Aorta (tissue), 5 donors: ENCODE results near the gene ERN1. TPM values are rescaled to one million over a fixed set of nuclear protein-coding genes. Genes with fewer than 3 reads are reported as not detected.
"Not testable (repeated sequence)": the region's sequence is repeated elsewhere in the genome, so short reads cannot be mapped to it uniquely, and the experiment has no call there.

Experiments
- ATAC-seq: fragments of 200-7000 bp; cut with Tn5 transposase; one replicate; pipeline ENCODE4 v1.9.1; 2022; ENCODE audit warnings: moderate library complexity; ENCODE audit not compliant: low FRiP score
- DNase-seq, 2 donors: peaks; one replicate each; pipeline ENCODE4 v3.0.0-alpha.2; 2020
- H3K27ac ChIP-seq, 2 donors: one replicate each; pipeline ENCODE4 v1.5.1; 2013; ENCODE audit warnings: low read length in 2 of 2, mild to moderate bottlenecking in 2 of 2, moderate library complexity in 2 of 2, control low read depth in 1 of 2, inconsistent platforms in 1 of 2, low read depth in 1 of 2
- H3K27me3 ChIP-seq, 2 donors: one replicate each; pipeline ENCODE4 v1.6.1; 2013; ENCODE audit warnings: control low read depth in 1 of 2, low read length in 1 of 2, mild to moderate bottlenecking in 1 of 2, moderate library complexity in 1 of 2; ENCODE audit not compliant: insufficient read depth in 2 of 2, control insufficient read depth in 1 of 2
- H3K36me3 ChIP-seq, 2 donors: one replicate each; pipeline ENCODE4 v1.6.1; 2013; ENCODE audit warnings: control low read depth in 1 of 2, low read length in 1 of 2, mild to moderate bottlenecking in 1 of 2; ENCODE audit not compliant: insufficient read depth in 2 of 2, control insufficient read depth in 1 of 2
- H3K4me1 ChIP-seq, 2 donors: one replicate each; pipeline ENCODE4 v1.6.1; 2013; ENCODE audit warnings: low read length in 2 of 2, control low read depth in 1 of 2, mild to moderate bottlenecking in 1 of 2, moderate library complexity in 1 of 2; ENCODE audit not compliant: insufficient read depth in 2 of 2, control insufficient read depth in 1 of 2
- H3K4me3 ChIP-seq, 2 donors: one replicate each; pipeline ENCODE4 v1.5.1; 2013; ENCODE audit warnings: low read length in 2 of 2, control low read depth in 1 of 2, mild to moderate bottlenecking in 1 of 2
- H3K9me3 ChIP-seq: one replicate; pipeline ENCODE4 v1.6.1; 2013; ENCODE audit warnings: mild to moderate bottlenecking, low read length; ENCODE audit not compliant: control insufficient read depth
- WGBS, 2 donors: extraction: QIAGEN DNeasy Blood & Tissue Kit; methylation state at CpG; one replicate each; pipeline ENCODE4 v1.1.7; 2013; 5-methylcytosine and 5-hydroxymethylcytosine counted together
- intact Hi-C, 2 donors: fragments of 100-400 bp; cut with DNase I; formaldehyde crosslinking; loops; one replicate each; pipeline versions ENCODE4 v1.14.2 to v1.15.0; 2022
- polyA plus RNA-seq, 2 donors: library from polyadenylated mRNA; stranded (reverse); fragments of 200-250 nt; gene quantifications; one replicate each; pipeline ENCODE4 v1.2.3, GENCODE V29; 2013
- total RNA-seq, 2 donors: library from RNA; stranded (reverse); fragmentation: NEBNext Ultra II Directional; extraction: Animal tissue kit (Norgen Biotek cat#: 25700); gene quantifications; one replicate each; pipeline ENCODE4 v1.2.1, GENCODE V29; 2021
- donor health status: healthy with polysubstance abuse.
- donor health status: Bipolar disorder and iron deficiency.
- donor health status: DM: no; HTN: no; CAD: no.
- donor health status: DM: no; HTN: no; CAD: no.
- donor health status: DM: yes; HTN: yes; CAD: no.

ERN1 gene
- total and polyA plus RNA-seq, 4 donors, result 1.0 to 31.0 (median 11.5) TPM

DNA sequence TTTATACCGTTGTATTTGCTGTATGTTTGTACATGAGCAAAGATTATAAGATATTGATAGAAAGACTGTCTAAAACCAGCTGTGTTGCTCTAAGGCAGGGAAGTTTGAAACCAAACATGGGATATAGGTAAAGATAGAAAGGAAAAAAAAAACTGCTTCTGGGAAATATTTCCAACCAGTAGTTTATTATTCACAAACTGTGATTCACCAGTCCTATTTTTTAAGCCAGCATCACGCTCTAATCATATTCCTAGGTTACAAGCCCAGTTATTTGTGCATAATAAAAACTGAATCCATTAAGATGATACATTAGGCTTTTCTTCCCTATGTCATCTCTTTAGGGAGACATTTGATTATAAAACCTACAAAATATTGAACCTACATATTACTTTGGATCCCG is 4.0 kb downstream of the ERN1 start:
- no peaks in the 10 kb centered on the region for H3K4me1 ChIP-seq
- ATAC-seq, result no peak
- no peaks in the 10 kb centered on the region for H3K9me3 ChIP-seq
- intact Hi-C loops, result no loop called here
- WGBS, 2 donors, result 84 to 88% methylated on average over 3 of the region's 3 CpGs
- peaks cover 0 to 1% of the 10 kb centered on the region in 2 donors for H3K27me3 ChIP-seq
- H3K27ac ChIP-seq, result no peak overlapping the region
- DNase-seq, result no peak
- H3K4me3 ChIP-seq, result no peak overlapping the region
- no peaks in the 10 kb centered on the region for H3K36me3 ChIP-seq

DNA sequence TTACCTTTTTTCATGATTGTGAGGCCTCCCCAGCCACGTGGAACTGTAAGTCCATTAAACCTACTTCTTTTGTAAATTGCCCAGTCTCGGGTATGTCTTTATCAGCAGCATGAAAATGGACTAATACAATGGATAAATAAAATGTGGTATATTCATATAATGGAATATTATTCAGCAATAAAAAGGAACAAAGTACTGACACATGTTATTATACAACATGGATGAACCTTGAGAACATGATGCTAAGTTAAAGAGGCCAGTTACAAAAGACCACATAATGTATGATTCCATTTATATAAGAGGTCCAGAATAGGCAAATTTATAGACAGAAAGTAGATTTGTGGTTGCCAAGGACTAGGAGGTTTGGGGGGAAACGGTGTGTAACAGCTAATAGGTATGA is 5.3 kb downstream of the ERN1 start:
- 87 to 95% methylated on average over 3 of the region's 3 CpGs for WGBS, 2 donors
- intact Hi-C loops, result no loop called here

DNA sequence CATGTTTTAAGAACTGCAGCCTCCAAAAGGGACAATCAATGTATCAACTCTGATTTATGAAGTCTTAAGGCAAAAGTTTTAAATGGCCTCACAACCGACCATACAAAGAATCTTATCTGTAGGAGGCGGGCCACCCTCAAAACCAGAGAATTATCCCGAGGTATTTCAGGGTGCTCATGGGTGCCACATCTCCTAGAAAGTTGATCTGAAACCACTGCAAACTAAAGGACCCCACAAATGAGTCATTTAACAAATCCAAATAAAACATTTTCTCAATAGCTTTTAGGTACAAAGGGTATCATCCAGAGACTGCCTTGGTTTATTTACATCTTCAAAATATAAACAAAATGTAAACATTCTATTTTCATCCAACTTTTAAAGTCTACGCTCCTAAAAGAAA is 6.8 kb downstream of the ERN1 start:
- intact Hi-C loops, result no loop called here
- 75 to 84% methylated on average over 4 of the region's 4 CpGs for WGBS, 2 donors
- no peak for ATAC-seq

More for the DNA sequence above, 5.3 kb downstream of the ERN1 start:
- Histone ChIP-seq H3K4me3 (no peak overlapping the region), H3K27ac (no peak overlapping the region), H3K9me3 (no peaks in the 10 kb centered on the region), H3K36me3 (no peaks in the 10 kb centered on the region), H3K27me3 (no peaks in the 10 kb centered on the region), H3K4me1 (no peaks in the 10 kb centered on the region)
- no peak for DNase-seq
- ATAC-seq, result no peak

DNA sequence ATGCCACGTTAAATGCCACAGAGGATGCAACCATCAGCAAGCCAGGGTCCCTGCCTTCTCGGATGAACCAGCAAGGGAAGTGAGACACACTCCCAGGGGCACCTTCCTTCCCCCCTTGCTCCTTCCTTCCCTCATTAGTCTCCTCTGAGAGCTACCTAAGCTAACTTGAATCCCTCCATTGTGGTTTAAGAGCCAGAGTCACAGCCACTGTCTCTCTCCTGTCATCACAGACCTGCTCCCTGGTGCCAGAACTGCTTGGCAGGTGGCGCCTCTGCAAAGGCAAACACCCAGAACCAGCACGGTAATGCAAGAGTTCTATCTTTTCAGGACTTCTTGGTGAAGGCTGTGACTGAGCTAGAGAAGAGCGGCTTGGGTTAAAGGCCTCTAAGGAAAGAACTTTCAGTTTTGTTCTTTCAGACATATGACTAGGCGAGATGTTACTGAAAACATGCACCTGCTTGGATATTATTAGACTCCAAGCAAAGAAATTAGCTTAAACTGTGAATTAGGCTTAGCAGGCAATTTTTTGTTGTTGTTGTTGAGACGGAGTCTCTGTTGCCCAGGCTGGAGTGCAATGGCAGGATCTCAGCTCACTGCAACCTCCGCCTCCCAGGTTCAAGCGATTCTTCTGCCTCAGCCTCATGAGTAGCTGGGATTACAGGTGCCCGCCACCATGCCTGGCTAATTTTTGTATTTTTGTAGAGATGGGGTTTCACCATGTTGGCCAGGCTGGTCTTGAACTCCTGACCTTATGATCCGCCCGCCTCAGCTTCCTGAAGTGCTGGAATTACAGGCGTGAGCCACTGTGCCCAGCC is 8.8 kb downstream of the ERN1 start:
- H3K4me1 ChIP-seq, H3K27ac ChIP-seq, ATAC-seq, H3K4me3 ChIP-seq, H3K36me3 ChIP-seq, DNase-seq, intact Hi-C loops, H3K9me3 ChIP-seq, H3K27me3 ChIP-seq: not testable (repeated sequence)
- 94% methylated on average over 13 of the region's 13 CpGs for WGBS, 2 donors

More for the DNA sequence above, 6.8 kb downstream of the ERN1 start:
- no peaks in the 10 kb centered on the region for H3K36me3 ChIP-seq
- no peak overlapping the region for H3K27ac ChIP-seq
- no peak overlapping the region for H3K4me3 ChIP-seq
- H3K27me3 ChIP-seq, result no peaks in the 10 kb centered on the region
- no peak for DNase-seq
- H3K4me1 ChIP-seq, result peaks cover 0 to 2% of the 10 kb centered on the region in 2 donors
- H3K9me3 ChIP-seq, result no peaks in the 10 kb centered on the region

DNA sequence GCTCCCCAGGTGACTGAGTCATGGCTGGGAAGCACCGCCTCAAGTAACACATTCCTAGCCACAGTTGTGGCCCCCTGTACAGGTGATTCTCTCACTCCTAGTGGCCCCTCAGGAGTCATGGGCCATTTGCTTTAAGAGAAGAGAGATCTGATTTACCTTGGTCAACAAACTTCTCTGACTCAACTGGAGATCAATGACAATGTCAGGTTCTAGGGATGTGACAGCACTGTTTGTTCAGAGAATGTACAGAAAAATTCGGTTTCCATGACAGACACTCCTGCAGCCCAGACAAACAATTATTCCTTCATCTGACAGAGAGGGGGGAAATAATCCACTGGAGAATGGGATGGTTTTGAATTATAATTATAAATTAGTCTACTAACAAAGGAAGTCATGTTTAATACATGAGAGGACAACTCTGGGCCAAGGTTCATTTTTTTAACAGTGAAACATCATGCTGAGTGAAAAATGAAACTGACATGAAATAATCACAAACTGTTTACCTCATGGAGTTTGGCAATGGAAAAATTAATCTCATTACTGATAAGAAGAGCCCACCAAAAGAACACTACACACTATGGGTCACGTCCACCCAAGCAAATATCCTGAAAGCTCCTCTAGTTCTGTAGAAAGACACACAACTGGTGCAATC is 9.7 kb downstream of the ERN1 start:
- intact Hi-C loops, result no loop called here
- DNase-seq (no peak), ATAC-seq (no peak)
- Histone ChIP-seq H3K9me3 (no peaks in the 10 kb centered on the region), H3K27ac (no peak overlapping the region), H3K36me3 (no peaks in the 10 kb centered on the region), H3K27me3 (no peaks in the 10 kb centered on the region), H3K4me1 (peaks cover 4 to 6% of the 10 kb centered on the region in 2 donors), H3K4me3 (no peak overlapping the region)
- 82 to 87% methylated on average over 3 of the region's 3 CpGs for WGBS, 2 donors

DNA sequence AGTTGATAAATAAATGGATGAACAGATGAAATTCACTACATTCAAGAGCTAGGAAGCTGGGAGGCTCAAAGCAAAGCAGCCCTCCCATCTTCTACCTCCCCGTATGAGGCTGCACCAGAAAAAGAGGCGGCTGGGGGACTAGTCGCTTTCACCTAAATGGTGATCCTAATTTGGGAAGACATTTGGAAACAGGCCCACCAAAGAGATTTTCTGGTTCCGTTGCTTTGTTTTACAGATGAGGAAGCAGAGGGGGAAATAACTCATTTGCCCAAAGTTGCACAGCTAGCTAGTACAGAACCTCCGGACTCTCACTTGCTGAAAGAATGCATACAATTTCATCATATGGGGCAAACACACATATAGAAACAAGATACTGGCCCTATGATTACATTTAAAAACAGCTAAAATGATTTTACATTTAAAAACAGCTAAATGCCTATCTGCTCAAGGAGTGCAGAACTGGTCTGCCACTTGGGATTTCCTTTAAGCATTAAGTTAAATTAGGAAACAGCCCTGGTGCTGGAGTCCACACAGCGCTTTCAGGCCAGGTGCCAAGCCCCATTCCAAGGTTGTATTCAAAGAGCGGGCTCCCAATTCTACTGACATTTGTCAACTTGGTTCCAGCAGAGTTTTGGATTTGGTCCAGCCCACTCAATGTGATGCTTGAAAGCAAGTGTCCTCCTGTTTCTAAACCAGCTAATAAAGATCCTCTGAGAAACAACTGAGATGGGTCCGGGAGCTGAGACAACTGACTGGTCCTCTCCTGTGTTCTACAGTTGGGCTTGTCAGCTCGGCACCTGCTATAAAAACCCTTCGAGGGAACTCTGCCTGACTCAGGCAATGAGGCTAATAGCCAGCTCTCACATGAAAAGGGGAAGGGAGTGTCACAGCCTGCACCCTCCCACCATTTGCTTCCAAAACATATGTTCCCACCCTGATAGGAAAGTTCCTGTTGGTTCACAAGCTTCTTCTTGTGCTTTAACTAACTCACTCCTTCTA is 11.7 kb downstream of the ERN1 start:
- Histone ChIP-seq H3K4me1 (peaks cover 6 to 9% of the 10 kb centered on the region in 2 donors), H3K36me3 (no peaks in the 10 kb centered on the region), H3K4me3 (no peak overlapping the region), H3K27me3 (no peaks in the 10 kb centered on the region), H3K9me3 (no peaks in the 10 kb centered on the region), H3K27ac (no peak overlapping the region)
- intact Hi-C loops, result no loop called here
- 8 to 14% methylated on average over 10 of the region's 10 CpGs for WGBS, 2 donors
- peak in 1 of 2 donors; percentile 58 for DNase-seq
- peak; percentile 62 for ATAC-seq

DNA sequence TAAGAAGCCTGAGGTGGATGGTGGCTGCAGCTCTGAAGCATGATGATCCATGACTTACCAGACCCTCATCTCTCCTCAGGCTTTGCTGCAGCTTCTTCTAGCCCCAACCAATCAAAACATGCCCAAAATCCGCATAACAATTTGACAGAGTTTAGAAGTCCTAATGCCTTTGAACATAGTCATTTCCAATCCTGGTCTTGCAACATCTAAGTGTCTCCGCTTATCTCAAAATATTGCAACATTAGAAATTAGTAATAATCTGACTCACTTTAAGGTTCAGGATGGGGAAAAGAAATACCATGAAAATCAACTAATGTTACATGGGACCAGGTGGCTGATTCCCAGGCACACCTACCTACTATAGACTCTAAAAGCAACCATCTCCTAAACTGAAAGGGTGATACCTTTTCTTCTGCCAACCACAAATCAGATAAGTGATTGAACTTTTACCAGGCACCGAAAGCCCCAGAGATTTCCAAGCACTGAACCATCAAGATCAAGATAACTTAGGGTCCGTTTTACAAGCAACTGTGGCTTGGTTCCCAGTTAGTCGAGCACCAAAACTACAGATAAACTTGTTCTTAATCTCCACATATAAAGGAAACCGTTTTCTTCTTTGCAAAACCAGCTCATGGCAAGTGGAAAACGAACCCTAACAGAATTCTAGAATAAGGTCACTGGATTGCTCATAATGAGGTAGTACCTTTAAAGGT is 14.0 kb downstream of the ERN1 start:
- Histone ChIP-seq H3K9me3 (no peaks in the 10 kb centered on the region), H3K4me3 (no peak overlapping the region), H3K27ac (no peak overlapping the region), H3K36me3 (no peaks in the 10 kb centered on the region), H3K4me1 (peaks cover 6 to 9% of the 10 kb centered on the region in 2 donors), H3K27me3 (no peaks in the 10 kb centered on the region)
- ATAC-seq (peak; percentile 68), DNase-seq (no peak)
- WGBS, 2 donors, result 47 to 62% methylated on average over 7 of the region's 7 CpGs
- intact Hi-C loops, result no loop called here
